ENCODE data around the gene CEP170B. TPM values are rescaled to one million over a fixed set of nuclear protein-coding genes. Genes with fewer than 3 reads are reported as not detected.

The CEP170B gene
- total and polyA plus RNA-seq, 2 donors (not counting 3 experiments of a cell fraction or from before 2014, with no cell fraction given), result 13.9 to 38.6 TPM

- Histone ChIP-seq H3K9ac (replicated peaks; ENCODE audit: extremely low read depth, insufficient read depth, low read length) (no peak overlapping the region), H3K4me3 (replicated peaks in 1 of 3; ENCODE audit: insufficient read depth in 1 of 3, low read depth in 1 of 3, low read length in 3 of 3) (no peak overlapping the region), H3K27me3 (ENCODE audit: control insufficient read depth in 2 of 2, insufficient read depth in 2 of 2, low read length in 2 of 2) (peaks cover 4 to 9% of the 10 kb centered on the region in 2 experiments), H4K20me1 (replicated peaks; ENCODE audit: control insufficient read depth, extremely low read depth, insufficient read depth, low read length) (no peaks in the 10 kb centered on the region), H3K27ac (ENCODE audit: insufficient read depth, low read depth, low read length) (no peak overlapping the region), H3K36me3 (ENCODE audit: control insufficient read depth in 2 of 2, extremely low read depth in 1 of 2, insufficient read depth in 2 of 2, low read length in 2 of 2) (no peaks in the 10 kb centered on the region), H2AFZ (ENCODE audit: low read depth, low read length) (no peak overlapping the region), H3K79me2 (ENCODE audit: control insufficient read depth, insufficient read depth, low read length) (no peaks in the 10 kb centered on the region), H3K4me1 (ENCODE audit: control insufficient read depth, extremely low read depth, insufficient read depth, low read length) (no peaks in the 10 kb centered on the region), H3K9me1 (replicated peaks; ENCODE audit: control insufficient read depth, extremely low read depth, insufficient read depth, low read length) (no peaks in the 10 kb centered on the region), H3K4me2 (ENCODE audit: insufficient read depth, low read length) (no peak overlapping the region), H3K9me3 (replicated peaks; ENCODE audit: control insufficient read depth, insufficient read depth, low read length) (no peaks in the 10 kb centered on the region)
- FAIRE-seq (no peak), DNase-seq (ENCODE audit: low read depth, low spot score) (no peak)
- no peak for TF ChIP-seq JUN (IDR thresholded peaks at IDR 0.05; ENCODE audit: borderline replicate concordance, insufficient read depth, insufficient read length, low read depth)
- TF ChIP-seq POLR2A (IDR thresholded peaks at IDR 0.05; ENCODE audit: low read depth, low read length), result no peak
- TF ChIP-seq EZH2 (IDR thresholded peaks at IDR 0.05; ENCODE audit: borderline replicate concordance, low read depth, low read length, severe bottlenecking), result no peak
- no peak for TF ChIP-seq CTCF (IDR thresholded peaks at IDR 0.05; ENCODE audit: extremely low read depth in 1 of 2, insufficient read depth in 1 of 2, low read depth in 1 of 2, low read length in 2 of 2)
- TF ChIP-seq POLR2AphosphoS5 (IDR thresholded peaks at IDR 0.05; ENCODE audit: insufficient read depth, low read depth, low read length), result no peak
- no peak for TF ChIP-seq MAX (IDR thresholded peaks at IDR 0.05; ENCODE audit: insufficient read depth, insufficient read length)
- TF ChIP-seq MYC (IDR thresholded peaks at IDR 0.05; ENCODE audit: low read depth, low read length), result no peak
- no peak for TF ChIP-seq FOS (IDR thresholded peaks at IDR 0.05; ENCODE audit: borderline replicate concordance, insufficient read depth, low read length)
- no peak for TF ChIP-seq GATA2 (IDR thresholded peaks at IDR 0.05; ENCODE audit: insufficient read depth, insufficient read length, low read depth, low read length)
- intact Hi-C loops (cut with micrococcal nuclease), result no loop called here
- no TSS peak for BruUV-seq (replicated peaks)
- dilution Hi-C loops (cut with MboI; ENCODE audit: extremely low pct_ligation_motif_present, low sequenced_read_pairs), result no loop called here
- CTCF ChIA-PET, result no interaction called here
- POLR2A ChIA-PET, result no interaction called here
Measured at GRCh38 chr14:104858811-104859426, 6.1 kb upstream of the CEP170B start.
